Renal cortex interstitium (tissue), 11 donors: ENCODE data around the gene P2RY1. TPM values are rescaled to one million over a fixed set of nuclear protein-coding genes. Genes with fewer than 3 reads are reported as not detected.
"Not testable (repeated sequence)": the region's sequence is repeated elsewhere in the genome, so short reads cannot be mapped to it uniquely, and the experiment has no call there.

ENCODE experiments used
- DNase-seq, 11 donors: peaks; one replicate each; pipeline ENCODE4 v3.0.0-alpha.2; 2013; ENCODE audit warnings: low read depth in 9 of 11, low spot score in 4 of 11; ENCODE audit errors: extremely low read depth in 1 of 11
- polyA plus RNA-seq, 3 donors: library from polyadenylated mRNA; unstranded; fragments of 120-200 nt; gene quantifications; one replicate each; pipeline ENCODE4 v1.2.1, GENCODE V29; 2013; ENCODE audit not compliant: insufficient read length in 3 of 3

P2RY1 gene
- polyA plus RNA-seq, 3 donors: 2.6 to 3.4 (median 2.9) TPM

DNA sequence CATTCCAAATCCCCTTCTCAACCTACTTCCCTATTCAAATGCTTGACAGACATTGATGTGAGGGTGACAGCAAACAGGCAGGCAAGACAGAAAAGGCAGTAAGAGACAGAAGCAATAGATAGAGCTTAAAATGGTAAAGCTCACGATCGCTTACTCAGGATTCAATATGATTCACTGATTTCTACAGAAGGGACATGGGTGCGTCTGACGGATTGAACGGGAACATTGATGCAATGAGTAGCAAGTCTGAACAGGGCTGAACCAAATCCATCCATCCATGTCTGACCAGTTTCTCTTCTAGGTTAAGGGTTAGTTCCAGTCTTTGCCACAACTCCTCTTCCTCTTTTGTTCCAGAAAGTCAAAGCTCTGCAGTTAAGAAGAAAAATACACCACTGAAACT lies 35.1 kb downstream of the P2RY1 start:
- no peak for DNase-seq

DNA sequence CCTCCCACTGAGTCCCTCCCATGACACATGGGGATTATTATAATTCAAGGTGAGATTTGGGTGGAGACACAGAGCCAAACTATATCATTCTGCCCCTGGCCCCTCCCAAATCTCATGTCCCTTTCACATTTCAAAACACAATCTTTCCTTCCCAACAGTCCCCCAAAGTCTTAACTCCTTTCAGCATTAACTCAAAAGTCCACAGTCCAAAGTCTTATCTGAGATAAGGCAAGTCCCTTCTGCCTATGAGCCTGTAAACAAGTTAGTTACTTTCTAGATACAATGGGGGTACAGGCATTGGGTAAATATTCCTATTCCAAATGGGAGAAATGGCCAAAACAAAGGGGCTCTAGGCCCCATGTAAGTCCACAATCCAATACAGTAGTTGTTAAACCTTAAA lies 38.4 kb downstream of the P2RY1 start:
- DNase-seq: not testable (repeated sequence)

DNA sequence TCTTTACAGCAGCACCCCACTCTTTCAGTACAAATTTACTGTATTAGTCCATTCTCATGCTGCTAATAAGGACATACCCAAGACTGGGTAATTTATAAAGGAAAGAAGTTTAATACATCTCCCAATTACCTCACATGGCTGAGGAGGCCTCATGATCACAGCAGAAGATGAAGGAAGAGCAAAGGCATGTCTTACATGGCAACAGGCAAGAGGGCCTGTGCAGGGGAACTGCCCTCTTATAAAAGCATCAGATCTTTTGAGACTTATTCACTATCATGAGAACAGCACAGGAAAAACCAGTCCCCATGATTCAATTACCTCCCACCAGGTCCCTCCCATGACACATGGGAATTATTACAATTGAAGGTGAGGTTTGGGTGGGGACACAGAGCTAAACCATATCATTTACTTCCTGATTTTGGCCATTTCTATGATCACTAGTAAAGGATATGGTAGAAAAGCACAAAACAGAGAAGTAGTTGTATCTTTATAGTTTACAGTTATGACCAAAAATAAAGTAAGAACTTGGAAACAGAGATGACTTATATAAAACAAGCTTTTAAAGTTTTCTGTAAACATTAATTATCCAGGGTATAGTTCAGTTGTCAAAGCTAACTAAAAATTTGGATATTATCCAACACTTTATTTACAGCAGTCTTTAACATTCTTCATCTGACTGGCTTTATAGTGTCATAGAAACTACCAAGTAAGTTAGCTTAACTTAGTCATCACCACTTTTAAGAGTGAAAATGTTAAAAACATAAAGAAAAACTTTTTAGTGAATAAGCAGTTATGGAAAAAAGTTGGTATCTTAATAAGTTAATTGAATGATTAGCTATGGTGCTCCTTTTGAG lies 40.2 kb downstream of the P2RY1 start:
- DNase-seq: no peak

DNA sequence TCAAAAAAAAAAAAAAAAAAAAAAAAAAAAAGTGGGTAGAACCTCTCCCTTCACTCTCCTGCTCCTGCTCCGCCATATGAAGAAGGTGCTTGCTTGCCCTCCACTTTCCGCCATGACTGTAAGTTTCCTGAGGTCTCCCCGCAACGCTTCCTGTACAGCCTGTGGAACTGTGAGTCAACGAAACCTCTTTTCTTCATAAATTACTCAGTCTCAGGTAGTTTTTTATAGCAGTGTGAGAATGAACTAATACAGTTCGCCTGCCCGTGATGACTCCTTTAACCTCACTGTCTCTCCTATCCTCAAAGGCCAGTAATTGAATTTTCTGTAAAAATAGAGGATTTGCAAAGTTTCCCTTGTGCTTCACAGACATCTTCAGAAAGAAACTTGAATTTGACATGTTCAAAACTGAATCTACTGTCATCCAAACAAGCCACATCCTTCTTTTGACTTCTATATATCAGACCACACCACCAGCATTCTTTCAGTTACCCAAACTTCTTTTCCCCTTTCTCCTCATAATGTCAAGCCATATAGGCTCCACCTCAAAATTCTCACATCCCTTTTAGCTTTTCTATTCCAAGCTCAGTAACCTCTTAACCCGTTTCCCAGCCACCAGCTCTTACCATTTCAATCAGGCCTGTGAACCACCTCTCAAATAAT lies 44.3 kb downstream of the P2RY1 start:
- no peak for DNase-seq

DNA sequence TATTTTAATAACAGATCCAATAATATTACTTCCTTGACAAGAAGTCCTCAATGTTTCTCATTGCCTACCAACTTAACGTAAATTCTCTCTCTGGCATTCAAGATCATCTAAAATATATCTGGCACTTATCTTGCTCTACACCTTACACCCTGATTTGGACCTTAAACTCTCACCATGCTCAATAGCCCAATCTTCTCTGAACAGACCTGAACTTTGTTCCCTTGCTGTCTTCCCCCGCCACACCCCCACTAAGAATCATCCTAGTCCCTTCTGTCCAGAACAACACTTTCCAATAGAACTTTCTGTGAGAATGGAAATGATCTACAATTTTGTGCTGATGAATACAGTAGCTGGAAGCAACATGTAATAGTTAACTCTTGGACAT lies 44.9 kb downstream of the P2RY1 start:
- DNase-seq: no peak

DNA sequence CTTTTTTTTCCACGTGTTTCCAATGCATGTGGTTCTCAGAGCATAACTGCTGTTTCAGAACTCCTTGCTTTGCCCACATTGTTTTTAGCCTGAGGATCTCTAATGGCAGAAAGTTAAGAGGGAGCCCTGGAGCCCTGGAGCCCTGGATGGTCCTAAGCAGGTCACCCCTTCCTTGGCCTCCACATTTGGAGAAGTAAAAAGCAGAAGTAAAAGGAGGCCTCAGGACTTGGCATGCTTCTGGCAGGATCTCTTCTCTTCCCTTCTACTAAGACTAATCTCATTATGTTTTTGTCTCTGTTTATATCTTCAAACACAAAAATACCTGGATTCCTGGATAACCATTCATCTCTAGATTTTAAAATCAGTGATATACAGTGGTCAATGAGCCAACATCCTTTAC lies 50.1 kb downstream of the P2RY1 start:
- no peak for DNase-seq
